Activated naive CD4-positive, alpha-beta T cell (primary cell): ENCODE measurements around the gene PSPN.

ENCODE experiments used
- DNase-seq, 4 experiments: peaks; one replicate each; lab custom pipeline; 2025; lab: John Stamatoyannopoulos, UW

Gene PSPN

GRCh38 chr19:6325614-6326013 lies 50.1 kb downstream of the PSPN start:
- no peak for DNase-seq
